Measurements from ENCODE around the gene FGF14.

FGF14 gene

GRCh38 chr13:101739382-101740178 lies 662.3 kb downstream of the FGF14 start:
- H3K4me3 ChIP-seq (ENCODE audit: extremely low read depth, insufficient read depth, low read length, poor library complexity, severe bottlenecking), result no peak overlapping the region
- no peaks in the 10 kb centered on the region for H3K36me3 ChIP-seq (ENCODE audit: control insufficient read depth, insufficient read depth, low read length)
- no peaks in the 10 kb centered on the region for H3K9me3 ChIP-seq (ENCODE audit: control insufficient read depth, low read length)
- WGBS, 2 experiments (ENCODE audit: insufficient coverage in 2 of 2), result 88 to 91% methylated on average over 6 of the region's 9 CpGs
- no peak overlapping the region for H3K27ac ChIP-seq (ENCODE audit: low read depth, low read length, severe bottlenecking)
- H3K4me1 ChIP-seq (ENCODE audit: control insufficient read depth, insufficient read depth, low read length, poor library complexity, severe bottlenecking), result no peaks in the 10 kb centered on the region

GRCh38 chr13:101738336-101738735 lies 663.5 kb downstream of the FGF14 start:
- Histone ChIP-seq H3K27ac (ENCODE audit: low read depth, low read length, severe bottlenecking) (no peak overlapping the region), H3K4me1 (ENCODE audit: control insufficient read depth, insufficient read depth, low read length, poor library complexity, severe bottlenecking) (no peaks in the 10 kb centered on the region), H3K9me3 (ENCODE audit: control insufficient read depth, low read length) (no peaks in the 10 kb centered on the region), H3K4me3 (ENCODE audit: extremely low read depth, insufficient read depth, low read length, poor library complexity, severe bottlenecking) (no peak overlapping the region), H3K36me3 (ENCODE audit: control insufficient read depth, insufficient read depth, low read length) (no peaks in the 10 kb centered on the region)
- 92 to 100% methylated on average over 2 of the region's 2 CpGs for WGBS, 2 experiments (ENCODE audit: insufficient coverage in 2 of 2)

- WGBS, 2 experiments (ENCODE audit: insufficient coverage in 2 of 2), result no CpG with 5 or more reads among the region's 3 CpGs
Observed at GRCh38 chr13:101736566-101736965, 665.3 kb downstream of the FGF14 start.

GRCh38 chr13:101730420-101731000 lies 671.3 kb downstream of the FGF14 start:
- Histone ChIP-seq H3K4me3 (ENCODE audit: extremely low read depth, insufficient read depth, low read length, poor library complexity, severe bottlenecking) (no peak overlapping the region), H3K36me3 (ENCODE audit: control insufficient read depth, insufficient read depth, low read length) (no peaks in the 10 kb centered on the region), H3K4me1 (ENCODE audit: control insufficient read depth, insufficient read depth, low read length, poor library complexity, severe bottlenecking) (no peaks in the 10 kb centered on the region), H3K27ac (ENCODE audit: low read depth, low read length, severe bottlenecking) (no peak overlapping the region), H3K9me3 (ENCODE audit: control insufficient read depth, low read length) (no peaks in the 10 kb centered on the region)
- 88 to 90% methylated on average over 1 to 2 of the region's 3 CpGs for WGBS, 2 experiments (ENCODE audit: insufficient coverage in 2 of 2)

More at GRCh38 chr13:101736566-101736965, 665.3 kb downstream of the FGF14 start:
- Histone ChIP-seq H3K4me1 (ENCODE audit: control insufficient read depth, insufficient read depth, low read length, poor library complexity, severe bottlenecking) (no peaks in the 10 kb centered on the region), H3K36me3 (ENCODE audit: control insufficient read depth, insufficient read depth, low read length) (no peaks in the 10 kb centered on the region), H3K4me3 (ENCODE audit: extremely low read depth, insufficient read depth, low read length, poor library complexity, severe bottlenecking) (no peak overlapping the region), H3K27ac (ENCODE audit: low read depth, low read length, severe bottlenecking) (no peak overlapping the region), H3K9me3 (ENCODE audit: control insufficient read depth, low read length) (no peaks in the 10 kb centered on the region)

GRCh38 chr13:101728615-101729014 lies 673.2 kb downstream of the FGF14 start:
- H3K9me3 ChIP-seq (ENCODE audit: control insufficient read depth, low read length), result no peaks in the 10 kb centered on the region
- WGBS, 2 experiments (ENCODE audit: insufficient coverage in 2 of 2), result 90 to 100% methylated on average over 2 to 3 of the region's 3 CpGs
- H3K4me3 ChIP-seq (ENCODE audit: extremely low read depth, insufficient read depth, low read length, poor library complexity, severe bottlenecking), result no peak overlapping the region
- no peak overlapping the region for H3K27ac ChIP-seq (ENCODE audit: low read depth, low read length, severe bottlenecking)
- H3K4me1 ChIP-seq (ENCODE audit: control insufficient read depth, insufficient read depth, low read length, poor library complexity, severe bottlenecking), result no peaks in the 10 kb centered on the region
- no peaks in the 10 kb centered on the region for H3K36me3 ChIP-seq (ENCODE audit: control insufficient read depth, insufficient read depth, low read length)

- Histone ChIP-seq H3K9me3 (ENCODE audit: control insufficient read depth, low read length) (no peaks in the 10 kb centered on the region), H3K27ac (ENCODE audit: low read depth, low read length, severe bottlenecking) (no peak overlapping the region), H3K4me3 (ENCODE audit: extremely low read depth, insufficient read depth, low read length, poor library complexity, severe bottlenecking) (no peak overlapping the region), H3K36me3 (ENCODE audit: control insufficient read depth, insufficient read depth, low read length) (no peaks in the 10 kb centered on the region), H3K4me1 (ENCODE audit: control insufficient read depth, insufficient read depth, low read length, poor library complexity, severe bottlenecking) (no peaks in the 10 kb centered on the region)
Observed at GRCh38 chr13:101728021-101728420, 673.8 kb downstream of the FGF14 start.

GRCh38 chr13:101727118-101727517 lies 674.7 kb downstream of the FGF14 start:
- no peak overlapping the region for H3K4me3 ChIP-seq (ENCODE audit: extremely low read depth, insufficient read depth, low read length, poor library complexity, severe bottlenecking)
- H3K9me3 ChIP-seq (ENCODE audit: control insufficient read depth, low read length), result no peaks in the 10 kb centered on the region
- 100% methylated on average over 1 of the region's 1 CpG; no CpG with 5 or more reads in 1 of the 2 experiments for WGBS, 2 experiments (ENCODE audit: insufficient coverage in 2 of 2)

GRCh38 chr13:101726681-101727080 lies 675.2 kb downstream of the FGF14 start:
- no peak overlapping the region for H3K27ac ChIP-seq (ENCODE audit: low read depth, low read length, severe bottlenecking)
- H3K36me3 ChIP-seq (ENCODE audit: control insufficient read depth, insufficient read depth, low read length), result no peaks in the 10 kb centered on the region
- H3K9me3 ChIP-seq (ENCODE audit: control insufficient read depth, low read length), result no peaks in the 10 kb centered on the region
- WGBS, 2 experiments (ENCODE audit: insufficient coverage in 2 of 2), result no CpG with 5 or more reads among the region's 2 CpGs
- no peak overlapping the region for H3K4me3 ChIP-seq (ENCODE audit: extremely low read depth, insufficient read depth, low read length, poor library complexity, severe bottlenecking)
- no peaks in the 10 kb centered on the region for H3K4me1 ChIP-seq (ENCODE audit: control insufficient read depth, insufficient read depth, low read length, poor library complexity, severe bottlenecking)

More at GRCh38 chr13:101727118-101727517, 674.7 kb downstream of the FGF14 start:
- H3K27ac ChIP-seq (ENCODE audit: low read depth, low read length, severe bottlenecking), result no peak overlapping the region
- H3K36me3 ChIP-seq (ENCODE audit: control insufficient read depth, insufficient read depth, low read length), result no peaks in the 10 kb centered on the region
- no peaks in the 10 kb centered on the region for H3K4me1 ChIP-seq (ENCODE audit: control insufficient read depth, insufficient read depth, low read length, poor library complexity, severe bottlenecking)

- 86 to 100% methylated on average over 1 to 2 of the region's 3 CpGs for WGBS, 2 experiments (ENCODE audit: insufficient coverage in 2 of 2)
- H3K4me1 ChIP-seq (ENCODE audit: control insufficient read depth, insufficient read depth, low read length, poor library complexity, severe bottlenecking), result no peaks in the 10 kb centered on the region
- H3K9me3 ChIP-seq (ENCODE audit: control insufficient read depth, low read length), result no peaks in the 10 kb centered on the region
- no peak overlapping the region for H3K27ac ChIP-seq (ENCODE audit: low read depth, low read length, severe bottlenecking)
- H3K4me3 ChIP-seq (ENCODE audit: extremely low read depth, insufficient read depth, low read length, poor library complexity, severe bottlenecking), result no peak overlapping the region
- no peaks in the 10 kb centered on the region for H3K36me3 ChIP-seq (ENCODE audit: control insufficient read depth, insufficient read depth, low read length)
Observed at GRCh38 chr13:101718496-101718895, 683.4 kb downstream of the FGF14 start.

- H3K9me3 ChIP-seq (ENCODE audit: control insufficient read depth, low read length), result no peaks in the 10 kb centered on the region
- H3K4me1 ChIP-seq (ENCODE audit: control insufficient read depth, insufficient read depth, low read length, poor library complexity, severe bottlenecking), result no peaks in the 10 kb centered on the region
- no peak overlapping the region for H3K4me3 ChIP-seq (ENCODE audit: extremely low read depth, insufficient read depth, low read length, poor library complexity, severe bottlenecking)
- H3K27ac ChIP-seq (ENCODE audit: low read depth, low read length, severe bottlenecking), result no peak overlapping the region
- H3K36me3 ChIP-seq (ENCODE audit: control insufficient read depth, insufficient read depth, low read length), result no peaks in the 10 kb centered on the region
- 100% methylated on average over 4 to 5 of the region's 10 CpGs for WGBS, 2 experiments (ENCODE audit: insufficient coverage in 2 of 2)
Observed at GRCh38 chr13:101717353-101717752, 684.5 kb downstream of the FGF14 start.

GRCh38 chr13:101714195-101714594 lies 687.7 kb downstream of the FGF14 start:
- Histone ChIP-seq H3K4me1 (ENCODE audit: control insufficient read depth, insufficient read depth, low read length, poor library complexity, severe bottlenecking) (no peaks in the 10 kb centered on the region), H3K36me3 (ENCODE audit: control insufficient read depth, insufficient read depth, low read length) (no peaks in the 10 kb centered on the region), H3K4me3 (ENCODE audit: extremely low read depth, insufficient read depth, low read length, poor library complexity, severe bottlenecking) (no peak overlapping the region), H3K27ac (ENCODE audit: low read depth, low read length, severe bottlenecking) (no peak overlapping the region), H3K9me3 (ENCODE audit: control insufficient read depth, low read length) (no peaks in the 10 kb centered on the region)
- 80 to 96% methylated on average over 1 to 3 of the region's 3 CpGs for WGBS, 2 experiments (ENCODE audit: insufficient coverage in 2 of 2)
